HG03280 (cell line): ENCODE results near the gene SPDYC.
A peak's percentile ranks its signal among the peaks of the same experiment; 100 is the strongest.
"Not testable (repeated sequence)": the region's sequence is repeated elsewhere in the genome, so short reads cannot be mapped to it uniquely, and the experiment has no call there.

ENCODE experiments used
- ATAC-seq: cut with Tn5 transposase; IDR thresholded peaks from one replicate; pipeline ENCODE4 v1.9.1; 2021; ENCODE audit warnings: mild to moderate bottlenecking, moderate library complexity; ENCODE audit not compliant: unreplicated experiment

SPDYC gene

DNA sequence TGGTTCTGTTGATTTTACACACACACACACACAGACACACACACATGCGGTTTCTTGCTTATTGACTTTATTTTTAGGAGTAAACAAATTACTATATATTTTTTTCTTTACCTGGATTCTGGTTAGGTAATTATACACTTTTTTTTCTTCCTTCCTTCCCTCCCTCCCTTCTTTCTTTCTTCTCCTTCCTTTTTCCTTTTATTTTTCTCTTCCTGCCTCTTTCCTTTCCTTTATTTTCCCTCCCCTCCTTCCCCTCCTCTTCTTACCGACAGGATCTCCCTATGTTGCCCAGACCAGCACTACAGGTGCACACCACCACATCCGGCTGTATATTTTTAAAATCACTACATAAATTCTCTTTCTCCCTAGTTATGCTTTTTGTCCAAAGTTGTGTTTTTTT lies 3.1 kb upstream of the SPDYC start:
- ATAC-seq, result no peak

DNA sequence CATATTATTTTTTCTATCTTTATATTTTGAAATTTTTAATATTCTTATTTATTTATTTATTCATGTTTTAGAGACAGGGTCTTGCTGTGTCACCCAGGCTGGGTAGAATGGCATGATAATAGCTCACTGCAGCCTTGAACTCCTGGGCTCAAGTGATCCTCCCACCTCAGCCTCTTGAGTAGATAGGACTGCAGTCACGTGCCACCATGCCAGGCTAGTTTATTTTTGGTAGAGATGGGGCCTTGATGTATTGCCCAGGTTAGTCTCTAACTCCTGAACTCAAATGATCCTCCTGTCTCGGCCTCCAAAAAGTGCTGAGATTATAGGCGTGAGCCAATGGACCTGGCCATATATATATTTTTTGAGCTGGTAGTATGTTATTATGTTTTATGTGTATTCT lies 2.4 kb upstream of the SPDYC start:
- no peak for ATAC-seq

DNA sequence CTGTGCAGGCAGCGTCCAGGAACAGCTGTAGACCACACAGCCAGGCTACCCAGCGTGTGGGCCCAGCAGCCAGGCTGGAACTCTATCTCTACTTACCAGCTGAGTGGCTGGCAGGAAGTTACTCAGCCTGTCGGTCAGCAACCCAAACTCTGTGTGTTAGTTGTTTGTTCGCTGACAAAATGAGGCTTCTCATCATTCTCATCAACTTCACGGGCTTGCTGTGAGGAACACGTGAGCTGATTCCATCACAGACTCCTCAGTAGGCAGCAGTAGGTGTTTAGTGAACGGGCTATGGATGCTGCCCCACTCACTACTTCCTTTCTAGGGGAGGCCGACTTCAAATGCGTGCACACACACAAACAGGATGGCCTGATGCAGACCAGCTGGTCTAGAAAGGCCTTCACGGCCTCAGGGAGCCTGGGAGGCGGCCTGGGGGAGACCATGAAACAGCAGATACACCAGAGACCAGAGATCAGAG lies 830 bp upstream of the SPDYC start:
- ATAC-seq, result no peak

DNA sequence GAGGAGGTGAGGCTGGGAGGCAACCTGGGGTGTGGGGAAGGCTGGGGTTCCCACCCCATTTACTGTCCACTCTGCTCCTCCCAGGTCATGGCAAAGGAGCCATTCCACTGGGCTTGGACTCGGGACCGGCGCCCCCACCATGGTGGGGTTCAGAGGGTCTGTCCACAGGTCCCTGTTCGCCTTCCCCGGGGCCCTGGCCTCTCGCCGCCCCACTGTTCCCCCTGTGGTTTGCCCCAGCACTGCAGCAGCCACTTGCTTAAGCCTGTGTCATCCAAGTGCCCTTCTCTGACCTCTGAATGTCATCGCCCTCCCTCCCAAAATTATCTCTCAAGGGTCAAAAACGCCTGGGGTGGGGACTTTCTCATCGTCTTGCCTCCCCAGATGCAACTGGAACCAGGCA lies 2.6 kb downstream of the SPDYC start:
- no peak for ATAC-seq

DNA sequence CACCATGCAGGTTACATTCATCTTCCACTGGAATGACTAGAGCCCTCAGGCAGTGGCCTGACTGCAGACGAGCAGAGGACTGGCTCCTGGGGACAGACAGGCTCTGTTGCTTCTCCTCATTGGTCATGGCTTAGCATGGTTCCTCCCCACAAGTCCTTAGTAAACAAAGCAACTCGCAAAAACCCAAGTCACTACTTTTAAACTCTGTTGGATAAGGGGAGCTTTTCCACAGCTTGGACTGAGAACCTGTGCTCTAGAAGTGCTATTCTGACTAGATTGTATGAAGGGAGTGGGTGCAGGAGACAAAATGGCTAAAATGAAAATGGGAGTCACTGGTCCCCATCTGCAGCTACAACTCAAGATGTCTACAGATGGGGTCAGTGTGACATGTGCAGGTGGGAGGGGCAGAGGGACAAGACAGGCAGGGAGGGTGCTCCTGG lies 4.6 kb downstream of the SPDYC start:
- not testable (repeated sequence) for ATAC-seq

DNA sequence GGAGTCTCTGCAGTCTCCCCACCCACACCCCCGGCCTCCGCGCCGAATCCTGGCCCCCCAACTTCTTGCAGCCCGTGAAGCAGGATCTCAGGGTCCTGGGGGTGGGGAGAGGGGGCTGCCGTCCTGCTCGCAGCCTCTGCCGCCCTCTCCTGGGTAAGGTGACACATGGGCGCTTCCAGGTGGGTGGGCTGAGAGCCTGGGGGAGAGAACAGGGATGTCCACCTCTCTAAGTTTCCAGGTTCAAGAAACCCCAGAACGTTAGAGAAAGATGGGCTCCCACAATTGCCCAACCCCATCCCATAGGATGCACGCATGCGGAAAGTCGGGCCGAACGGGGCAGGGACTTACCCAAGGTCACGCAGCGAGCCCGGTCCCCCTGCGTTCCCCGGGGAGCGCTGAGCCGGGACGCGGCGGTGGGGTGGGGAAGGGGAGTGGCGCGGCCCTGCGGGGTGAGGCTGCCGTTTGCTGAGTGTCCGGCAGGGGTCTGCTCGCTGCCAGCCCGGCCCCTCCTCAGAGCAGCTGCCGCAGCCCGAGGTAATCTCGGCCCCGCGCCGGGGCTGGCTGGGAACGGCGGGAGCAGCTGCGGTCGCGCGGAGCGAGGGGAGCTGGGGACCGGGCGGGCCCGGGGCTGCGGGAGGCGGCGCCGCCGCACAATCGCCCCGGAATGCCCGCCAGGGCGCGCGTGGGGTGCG lies 11.0 kb downstream of the SPDYC start:
- peak; percentile 65 for ATAC-seq

DNA sequence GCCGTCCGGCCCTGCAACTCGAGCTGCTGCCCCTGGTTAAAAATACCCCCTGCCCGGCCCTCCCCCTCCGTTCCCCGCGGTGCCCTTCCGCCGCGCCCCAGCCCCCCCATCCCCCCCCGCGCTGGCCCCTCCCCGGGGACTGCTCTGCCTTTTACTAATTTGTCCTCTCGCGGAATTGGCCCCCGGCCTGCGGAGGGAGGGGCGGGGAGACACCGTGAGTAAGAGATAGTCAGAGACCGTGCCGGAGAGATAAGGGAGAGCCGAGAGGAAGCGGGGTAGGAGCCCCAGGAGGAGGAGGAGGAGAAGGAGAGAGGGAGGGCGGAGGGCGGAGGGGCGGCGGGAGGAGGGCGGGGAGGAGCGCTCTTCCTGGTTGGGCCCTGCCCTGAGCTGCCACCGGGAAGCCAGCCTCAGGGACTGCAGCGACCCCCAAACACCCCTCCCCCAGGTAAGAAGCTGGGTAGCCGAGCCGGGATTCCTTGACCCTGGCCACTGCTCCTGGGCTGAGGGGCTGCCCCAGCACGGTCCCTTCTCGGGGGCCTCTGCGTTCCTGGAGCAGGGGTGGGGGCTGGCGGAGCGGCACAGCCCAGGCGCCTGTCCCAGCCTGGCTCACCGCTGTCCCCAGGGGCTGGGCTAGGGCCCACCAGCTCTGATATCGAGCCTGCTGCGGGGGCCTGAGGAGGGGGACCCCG lies 11.7 kb downstream of the SPDYC start, which contains the start of gene CAPN1:
Gene CAPN1 (plus strand): TSS at position 360 of the 689 bp plus-strand sequence. CDS start 774 bp downstream, outside the sequence.
- peak; percentile 41 for ATAC-seq

DNA sequence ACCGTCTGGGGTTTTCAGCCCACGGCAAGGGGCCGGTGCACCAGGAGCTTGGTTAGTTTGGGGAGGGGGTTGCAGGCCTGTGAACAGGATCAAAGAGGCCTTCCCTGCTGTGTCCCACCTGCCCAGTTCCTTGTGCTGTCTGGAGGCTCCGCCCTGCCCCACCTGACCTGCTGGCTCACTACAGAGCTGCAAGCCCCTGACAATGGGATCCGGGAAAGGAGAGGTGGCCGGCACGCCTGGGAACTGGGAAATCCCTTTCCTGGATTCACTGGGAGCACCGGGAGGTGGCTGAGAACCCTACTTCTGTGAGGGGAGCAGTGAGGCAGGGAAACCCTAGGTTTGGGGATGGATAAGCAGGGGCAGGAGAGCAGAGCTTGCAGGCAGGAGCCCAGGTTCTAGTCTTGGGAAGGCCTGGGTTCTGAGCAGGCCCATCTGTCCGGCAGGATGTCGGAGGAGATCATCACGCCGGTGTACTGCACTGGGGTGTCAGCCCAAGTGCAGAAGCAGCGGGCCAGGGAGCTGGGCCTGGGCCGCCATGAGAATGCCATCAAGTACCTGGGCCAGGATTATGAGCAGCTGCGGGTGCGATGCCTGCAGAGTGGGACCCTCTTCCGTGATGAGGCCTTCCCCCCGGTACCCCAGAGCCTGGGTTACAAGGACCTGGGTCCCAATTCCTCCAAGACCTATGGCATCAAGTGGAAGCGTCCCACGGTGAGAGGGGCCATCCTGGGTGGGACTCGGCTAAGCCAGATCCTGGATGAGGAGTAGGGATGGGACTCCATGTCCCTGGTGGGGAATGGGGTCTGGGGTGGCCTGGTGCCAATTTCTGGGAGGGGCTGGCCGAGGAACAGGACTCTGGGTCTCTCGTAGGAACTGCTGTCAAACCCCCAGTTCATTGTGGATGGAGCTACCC lies 12.5 kb downstream of the SPDYC start:
- ATAC-seq, result no peak

DNA sequence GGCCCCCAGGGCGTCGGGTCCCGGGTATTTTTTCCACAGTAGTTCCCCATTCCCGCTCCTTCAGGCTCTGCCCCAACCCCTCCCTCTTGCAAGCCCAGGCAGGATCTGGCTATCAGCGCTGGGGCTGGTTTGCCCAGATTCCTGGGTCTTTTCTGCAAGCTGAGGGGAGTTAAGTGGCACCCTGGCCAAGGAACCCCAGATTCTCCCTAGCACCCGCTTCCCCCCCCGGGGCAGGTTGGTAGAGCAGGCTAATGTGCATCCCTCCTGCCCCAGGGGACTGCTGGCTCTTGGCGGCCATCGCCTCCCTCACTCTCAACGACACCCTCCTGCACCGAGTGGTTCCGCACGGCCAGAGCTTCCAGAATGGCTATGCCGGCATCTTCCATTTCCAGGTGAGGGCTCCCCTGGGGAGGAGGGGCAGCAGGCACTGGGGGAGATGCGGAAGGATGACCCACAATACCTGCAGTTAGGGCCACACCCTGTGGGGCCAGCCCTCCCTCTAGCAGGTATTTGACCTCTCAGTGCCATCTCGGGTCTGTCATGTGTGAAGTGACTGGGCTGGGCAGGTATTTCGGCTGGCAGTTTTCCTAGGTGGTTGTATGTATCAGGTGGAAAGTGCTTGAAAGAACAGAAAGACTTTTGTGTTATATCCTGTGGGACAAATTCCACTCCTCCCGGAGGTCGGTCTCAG lies 13.3 kb downstream of the SPDYC start:
- no peak for ATAC-seq

DNA sequence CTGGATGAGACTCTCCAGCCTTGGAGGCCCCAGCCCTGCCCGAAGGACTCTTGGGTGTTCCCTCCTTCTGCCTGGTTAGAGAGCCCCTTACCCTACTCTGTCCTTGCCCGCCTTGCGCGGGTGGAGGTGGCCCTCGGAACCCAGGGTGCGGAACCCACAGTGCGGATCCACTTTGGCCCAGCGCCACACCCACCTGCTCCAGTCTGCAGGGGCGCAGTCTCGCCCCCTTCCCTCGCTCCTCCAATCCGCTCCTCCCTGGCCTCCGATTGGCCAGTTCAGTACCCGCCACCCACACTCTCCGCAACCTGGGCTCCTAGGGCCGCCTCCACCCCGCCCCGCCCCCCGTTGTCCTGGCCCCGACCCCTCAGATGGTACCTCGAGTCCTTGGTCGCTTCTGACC lies 14.1 kb downstream of the SPDYC start:
- no peak for ATAC-seq

DNA sequence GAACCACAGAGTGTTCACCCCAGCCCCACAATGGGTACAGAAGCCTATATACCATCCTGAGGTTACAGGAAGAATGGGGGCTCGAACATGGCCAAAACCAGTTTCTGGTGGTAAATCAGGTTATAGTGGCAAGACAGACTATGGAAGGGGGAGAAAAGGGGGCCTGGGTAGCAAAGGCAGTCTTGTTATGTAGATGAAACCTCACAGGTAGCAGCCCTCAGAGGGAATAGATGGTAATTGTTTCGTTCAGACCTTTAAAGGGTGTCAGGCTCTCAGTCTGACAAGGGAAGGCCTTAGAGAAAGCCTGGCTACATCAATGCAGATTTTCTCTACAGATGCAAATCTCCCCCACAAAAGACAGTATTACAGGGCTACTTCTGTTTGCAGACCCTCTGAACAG lies 15.1 kb downstream of the SPDYC start:
- ATAC-seq, result no peak

DNA sequence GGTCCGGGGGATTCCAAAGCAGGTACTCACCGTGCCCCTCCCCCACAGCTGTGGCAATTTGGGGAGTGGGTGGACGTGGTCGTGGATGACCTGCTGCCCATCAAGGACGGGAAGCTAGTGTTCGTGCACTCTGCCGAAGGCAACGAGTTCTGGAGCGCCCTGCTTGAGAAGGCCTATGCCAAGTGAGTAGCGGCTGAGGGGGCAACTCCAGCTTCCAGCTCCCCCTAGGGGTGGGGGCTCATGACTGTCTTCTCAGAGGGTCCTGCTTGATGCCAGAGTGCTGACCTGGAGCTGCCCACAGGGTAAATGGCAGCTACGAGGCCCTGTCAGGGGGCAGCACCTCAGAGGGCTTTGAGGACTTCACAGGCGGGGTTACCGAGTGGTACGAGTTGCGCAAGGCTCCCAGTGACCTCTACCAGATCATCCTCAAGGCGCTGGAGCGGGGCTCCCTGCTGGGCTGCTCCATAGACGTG lies 15.9 kb downstream of the SPDYC start:
- ATAC-seq, result no peak

DNA sequence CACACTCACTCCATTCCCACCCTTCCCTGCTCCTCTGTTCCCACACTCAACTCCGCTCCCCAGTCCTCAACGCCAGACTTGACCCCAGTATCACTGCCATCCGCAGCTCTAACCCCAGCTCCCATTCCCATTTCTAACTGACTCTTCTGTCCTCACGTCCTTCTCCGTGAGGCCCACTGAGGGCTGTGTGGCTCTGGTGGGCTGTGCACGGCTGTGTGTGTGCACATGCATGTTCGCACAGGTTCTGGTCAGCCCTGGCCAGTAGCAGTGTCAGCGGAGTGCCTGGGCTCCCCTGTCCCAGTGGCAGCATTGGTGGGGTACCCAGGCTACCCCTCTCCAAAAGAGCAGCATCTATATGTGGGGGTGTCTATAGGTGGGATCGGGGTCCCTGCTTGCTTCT lies 16.7 kb downstream of the SPDYC start:
- ATAC-seq, result no peak

DNA sequence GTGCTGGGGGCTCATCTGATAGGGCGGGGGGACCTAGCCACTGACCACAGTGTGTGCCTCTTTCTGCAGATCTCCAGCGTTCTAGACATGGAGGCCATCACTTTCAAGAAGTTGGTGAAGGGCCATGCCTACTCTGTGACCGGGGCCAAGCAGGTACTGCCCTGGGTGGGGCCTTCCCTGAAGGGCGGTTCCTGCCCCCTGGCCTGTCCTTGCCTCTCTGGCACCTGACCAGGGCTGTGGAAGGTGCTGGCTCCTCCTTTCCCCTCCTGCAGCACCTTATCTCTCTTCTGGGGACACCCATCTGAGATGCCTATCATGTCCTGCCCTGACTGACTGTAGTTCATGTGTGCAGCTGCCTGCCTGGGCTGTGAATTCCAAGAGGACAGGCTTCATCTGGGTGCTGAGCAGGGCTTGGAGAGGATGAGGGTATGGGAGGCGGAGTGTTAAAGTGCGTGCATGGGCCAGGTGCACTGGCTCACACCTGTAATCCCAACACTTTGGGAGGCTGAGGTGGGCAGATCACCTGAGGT lies 17.2 kb downstream of the SPDYC start:
- ATAC-seq, result no peak

DNA sequence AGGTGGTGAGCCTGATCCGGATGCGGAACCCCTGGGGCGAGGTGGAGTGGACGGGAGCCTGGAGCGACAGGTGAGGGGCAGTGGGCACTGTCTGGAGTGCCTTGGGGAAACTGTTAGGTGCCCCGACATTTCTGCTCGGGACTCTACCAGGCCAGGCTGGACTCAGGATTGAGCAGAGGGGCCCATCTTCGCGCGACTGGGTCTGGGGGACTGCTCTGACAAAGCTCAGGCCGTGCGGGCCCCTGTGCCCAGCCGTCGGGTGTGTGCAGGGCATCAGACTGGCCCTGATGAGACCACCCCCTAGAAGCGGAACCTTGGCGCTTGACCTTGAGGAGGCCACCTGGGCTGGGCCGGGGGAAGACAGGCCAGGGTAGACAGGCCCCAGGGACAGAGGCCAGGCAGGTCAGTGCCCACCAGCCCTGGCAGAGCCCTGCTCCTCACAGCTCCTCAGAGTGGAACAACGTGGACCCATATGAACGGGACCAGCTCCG lies 18.0 kb downstream of the SPDYC start:
- ATAC-seq, result no peak

DNA sequence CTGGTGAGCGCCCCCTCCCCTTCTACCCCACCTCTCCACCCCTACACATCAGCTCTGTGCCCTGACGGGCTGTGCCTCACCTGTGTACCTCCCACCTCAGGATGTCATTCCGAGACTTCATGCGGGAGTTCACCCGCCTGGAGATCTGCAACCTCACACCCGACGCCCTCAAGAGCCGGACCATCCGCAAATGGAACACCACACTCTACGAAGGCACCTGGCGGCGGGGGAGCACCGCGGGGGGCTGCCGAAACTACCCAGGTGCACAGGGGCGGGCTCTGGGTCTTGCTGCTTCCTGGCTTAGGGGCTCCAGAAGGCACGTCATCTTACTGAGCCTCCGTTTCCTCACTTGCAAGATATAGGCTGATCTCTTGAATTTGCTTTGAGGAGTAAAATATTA lies 18.5 kb downstream of the SPDYC start:
- ATAC-seq, result no peak

DNA sequence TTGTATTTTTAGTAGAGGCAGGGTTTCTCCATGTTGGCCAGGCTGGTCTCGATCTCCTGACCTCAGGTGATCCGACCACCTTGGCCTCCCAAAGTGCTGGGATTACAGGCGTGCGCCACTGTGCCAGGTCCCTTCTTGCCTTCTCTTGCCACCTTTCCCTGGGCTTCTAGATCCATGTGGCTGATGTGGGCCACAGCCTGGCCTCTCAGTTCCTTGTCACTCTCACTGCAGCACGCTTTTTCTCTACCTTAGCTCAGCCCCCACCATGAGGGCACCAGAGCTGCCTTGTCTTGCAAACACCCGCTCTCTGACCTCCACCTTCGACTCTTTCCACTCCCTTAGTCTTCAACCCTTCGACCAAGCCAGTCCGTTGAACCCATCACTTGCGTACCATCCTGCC lies 19.2 kb downstream of the SPDYC start:
- ATAC-seq, result no peak

DNA sequence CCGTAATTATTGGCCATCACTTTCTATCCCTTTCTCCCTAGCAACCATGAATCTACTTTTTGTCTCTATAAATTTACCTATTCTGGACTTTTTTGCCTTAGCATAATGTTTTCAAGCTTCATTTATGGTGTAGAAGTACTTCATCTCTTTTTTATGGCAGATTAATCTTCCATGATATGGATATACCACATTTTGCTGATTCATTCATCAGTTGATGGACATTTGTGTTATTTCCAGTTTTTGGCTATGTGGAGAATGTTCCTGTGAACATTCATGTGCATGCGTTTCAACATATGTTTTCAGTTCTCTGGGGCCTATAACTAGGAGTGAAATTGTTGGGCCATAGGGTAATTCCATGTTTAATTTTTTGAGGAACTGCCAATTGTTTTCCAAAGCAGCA lies 24.5 kb downstream of the SPDYC start:
- no peak for ATAC-seq

DNA sequence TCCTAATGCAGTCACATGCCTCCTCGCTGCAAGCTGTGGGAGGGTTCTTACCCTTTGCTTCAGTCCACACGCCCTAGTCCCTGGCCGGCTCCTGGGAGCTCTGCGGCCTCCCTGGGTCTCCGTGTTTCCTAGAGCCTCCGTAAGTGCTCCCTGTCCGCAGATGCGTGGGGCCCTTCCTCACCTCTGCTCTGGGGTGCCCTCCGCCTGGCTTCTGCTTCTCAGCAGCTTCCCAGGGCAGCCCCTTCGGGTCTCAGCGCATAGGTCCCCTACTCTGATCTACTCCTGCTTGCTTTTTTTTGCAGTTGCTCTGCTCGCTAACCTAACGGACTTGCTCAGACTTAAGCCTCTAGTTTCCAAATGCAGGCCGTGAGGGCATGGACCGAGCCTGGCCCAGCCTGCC lies 34.1 kb downstream of the SPDYC start:
- no peak for ATAC-seq
